C4-2B (cell line): ENCODE data around the gene HOXC9.

Experiments
- ZFX ChIP-seq: fragments of 450-650 bp; IDR thresholded peaks from 2 replicates; pipeline ENCODE4 v1.6.1; 2017
- TF ChIP-seq, protein P1 (sequence below): fragments of 450-650 bp; conservative IDR thresholded peaks from 2 replicates; pipeline ENCODE4 v1.5.1; 2017; ENCODE audit warnings: mild to moderate bottlenecking

DNA sequence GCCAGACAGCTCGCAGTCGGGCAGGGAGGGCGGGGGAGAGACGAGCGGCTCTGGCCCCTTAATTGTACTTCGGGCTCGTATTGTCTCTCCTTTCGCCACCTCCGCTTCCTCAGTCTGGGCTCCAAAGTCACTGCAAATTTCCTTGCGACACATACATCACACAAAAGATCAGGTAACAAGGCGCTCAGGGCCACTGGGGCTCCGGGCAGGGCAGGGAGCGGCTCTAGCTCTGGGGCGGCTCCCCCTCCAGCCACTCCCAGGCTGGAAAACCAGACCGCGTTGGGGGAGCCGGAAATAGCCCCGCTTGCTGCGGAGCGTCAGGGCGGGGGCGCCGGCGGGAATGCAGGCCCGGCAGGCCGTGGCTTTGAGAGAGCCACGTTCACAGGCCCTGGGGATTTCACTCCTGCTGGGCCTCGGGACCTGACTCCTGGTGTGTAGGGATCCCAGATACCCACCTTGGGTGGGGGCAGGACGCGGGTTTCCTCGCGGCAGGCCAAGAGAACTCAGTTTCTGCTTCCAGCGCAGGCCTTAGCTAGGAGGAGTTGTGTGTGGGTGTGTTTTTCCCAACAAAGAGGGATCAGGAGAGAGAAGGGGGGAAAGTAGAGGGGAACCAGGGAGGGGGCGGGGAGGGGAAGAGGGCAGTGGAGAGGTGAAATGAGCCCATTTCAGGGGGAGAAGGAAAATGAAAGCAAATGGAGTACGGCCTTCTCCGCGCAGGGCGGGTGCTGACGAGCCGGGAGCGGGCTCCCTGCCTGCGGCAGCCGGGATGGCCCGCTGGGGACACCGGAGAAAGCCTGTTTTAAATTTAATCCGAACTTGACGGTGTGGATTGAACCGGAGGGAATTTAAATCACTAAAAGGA lies 4.4 kb upstream of the HOXC9 start:
- TF ChIP-seq, protein P1, sequence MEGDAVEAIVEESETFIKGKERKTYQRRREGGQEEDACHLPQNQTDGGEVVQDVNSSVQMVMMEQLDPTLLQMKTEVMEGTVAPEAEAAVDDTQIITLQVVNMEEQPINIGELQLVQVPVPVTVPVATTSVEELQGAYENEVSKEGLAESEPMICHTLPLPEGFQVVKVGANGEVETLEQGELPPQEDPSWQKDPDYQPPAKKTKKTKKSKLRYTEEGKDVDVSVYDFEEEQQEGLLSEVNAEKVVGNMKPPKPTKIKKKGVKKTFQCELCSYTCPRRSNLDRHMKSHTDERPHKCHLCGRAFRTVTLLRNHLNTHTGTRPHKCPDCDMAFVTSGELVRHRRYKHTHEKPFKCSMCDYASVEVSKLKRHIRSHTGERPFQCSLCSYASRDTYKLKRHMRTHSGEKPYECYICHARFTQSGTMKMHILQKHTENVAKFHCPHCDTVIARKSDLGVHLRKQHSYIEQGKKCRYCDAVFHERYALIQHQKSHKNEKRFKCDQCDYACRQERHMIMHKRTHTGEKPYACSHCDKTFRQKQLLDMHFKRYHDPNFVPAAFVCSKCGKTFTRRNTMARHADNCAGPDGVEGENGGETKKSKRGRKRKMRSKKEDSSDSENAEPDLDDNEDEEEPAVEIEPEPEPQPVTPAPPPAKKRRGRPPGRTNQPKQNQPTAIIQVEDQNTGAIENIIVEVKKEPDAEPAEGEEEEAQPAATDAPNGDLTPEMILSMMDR, result no peak
- TF ChIP-seq ZFX, result no peak
